ENCODE results near the gene FAM204A. TPM values are rescaled to one million over a fixed set of nuclear protein-coding genes. Genes with fewer than 3 reads are reported as not detected.

Gene FAM204A
- total and polyA plus RNA-seq, 2 of the 13 experiments (the other 11 are each of a cell fraction or from before 2014, with no cell fraction given) = 9.2 to 61.0 TPM

- TF ChIP-seq AKNA (CRISPR knock-in tag; IDR thresholded peaks at IDR 0.05; ENCODE audit: borderline replicate concordance) (no peak), ZBTB46 (CRISPR knock-in tag; IDR thresholded peaks at IDR 0.05; ENCODE audit: borderline replicate concordance) (no peak), POGK (CRISPR knock-in tag; conservative IDR thresholded peaks at IDR 0.05) (0 out of 2 replicates have a peak, but pooled peaks have one; percentile 12), ZKSCAN5 (CRISPR knock-in tag; IDR thresholded peaks at IDR 0.05) (no peak), THAP7 (CRISPR knock-in tag; IDR thresholded peaks at IDR 0.05) (no peak), HMG20B (CRISPR knock-in tag; conservative IDR thresholded peaks at IDR 0.05) (no peak), ZNF784 (CRISPR knock-in tag; IDR thresholded peaks at IDR 0.05; ENCODE audit: borderline replicate concordance) (peak; percentile 20; the same call in 1 of the 2 replicates), SRSF9 (IDR thresholded peaks at IDR 0.05; ENCODE audit: borderline replicate concordance, insufficient read depth, low read depth, low read length, poor library complexity, severe bottlenecking) (no peak), ZBTB38 (CRISPR knock-in tag; IDR thresholded peaks at IDR 0.05) (peak; percentile 39; the same call in 1 of the 2 replicates), TCF7 (IDR thresholded peaks at IDR 0.05; ENCODE audit: low read depth) (no peak), ZFX (CRISPR knock-in tag; IDR thresholded peaks at IDR 0.05; ENCODE audit: low read depth) (peak; percentile 82), TARDBP (CRISPR knock-in tag; IDR thresholded peaks at IDR 0.05) (no peak), FOSL2 (CRISPR knock-in tag; IDR thresholded peaks at IDR 0.05) (no peak), BRCA1 (CRISPR knock-in tag; IDR thresholded peaks at IDR 0.05) (no peak), ZKSCAN8 (CRISPR knock-in tag; IDR thresholded peaks at IDR 0.05; ENCODE audit: borderline replicate concordance) (no peak), ZNF331 (CRISPR knock-in tag; IDR thresholded peaks at IDR 0.05) (no peak), TBX3 (IDR thresholded peaks at IDR 0.05; ENCODE audit: borderline replicate concordance) (no peak), ARNT2 (CRISPR knock-in tag; IDR thresholded peaks at IDR 0.05; ENCODE audit: low read depth) (no peak), ZNF713 (CRISPR knock-in tag; IDR thresholded peaks at IDR 0.05) (no peak)
These were observed at the start of gene FAM204A (continued) for GRCh38 chr10:118341791-118342637.
